Calu3 (cell line): Measurements from ENCODE around the gene FA2H. TPM values are rescaled to one million over a fixed set of nuclear protein-coding genes. Genes with fewer than 3 reads are reported as not detected.

ENCODE experiments used
- BruUV-seq: library from RNA; stranded (reverse); fragments of 400-500 nt; replicated peaks from 2 replicates; lab custom pipeline; 2021; lab: Mats Ljungman, UMichigan
- CTCF ChIA-PET: fragments of 300-600 bp; sonication (Branson Sonifier 250); formaldehyde crosslinking; loops from one replicate; lab custom pipeline; 2022; ENCODE audit warnings: antibody characterized with exemption; lab: Charles Lee
- DNase-seq: peaks from one replicate; pipeline ENCODE4 v3.0.0; 2022
- H3K27ac Mint-ChIP-seq: one replicate; pipeline ENCODE4 v1.8.0; 2022; ENCODE audit warnings: mixed read lengths; ENCODE audit not compliant: unreplicated experiment
- H3K27me3 Mint-ChIP-seq: one replicate; pipeline ENCODE4 v1.8.0; 2022; ENCODE audit warnings: mixed read lengths; ENCODE audit not compliant: unreplicated experiment
- H3K36me3 Mint-ChIP-seq: one replicate; pipeline ENCODE4 v1.8.0; 2022; ENCODE audit warnings: mild to moderate bottlenecking, moderate library complexity, mixed read lengths; ENCODE audit not compliant: insufficient read depth, unreplicated experiment
- H3K4me1 Mint-ChIP-seq: one replicate; pipeline ENCODE4 v1.8.0; 2022; ENCODE audit warnings: mild to moderate bottlenecking, low read depth, mixed read lengths; ENCODE audit not compliant: unreplicated experiment
- H3K4me3 Mint-ChIP-seq: one replicate; pipeline ENCODE4 v1.8.0; 2022; ENCODE audit warnings: mild to moderate bottlenecking, low read depth, moderate library complexity, mixed read lengths; ENCODE audit not compliant: unreplicated experiment
- H3K9me3 Mint-ChIP-seq: one replicate; pipeline ENCODE4 v1.8.0; 2022; ENCODE audit warnings: low read depth, mixed read lengths; ENCODE audit not compliant: unreplicated experiment
- CTCF ChIP-seq: fragments of 200-600 bp; IDR thresholded peaks from one replicate; pipeline ENCODE4 v1.8.0; 2022; ENCODE audit warnings: antibody characterized with exemption; ENCODE audit not compliant: unreplicated experiment
- intact Hi-C: fragments of 100-400 bp; cut with micrococcal nuclease; formaldehyde crosslinking; loops from one replicate; pipeline ENCODE4 v1.10.0; 2022; ENCODE audit not compliant: unreplicated experiment
- total RNA-seq: library from RNA; stranded (reverse); gene quantifications from 2 replicates; pipeline ENCODE4 v1.2.3, GENCODE V29; 2022

FA2H gene
- total RNA-seq, 1 experiment from 2014 or later, result 74.2 TPM

- CTCF ChIA-PET, result interaction anchor here (0.7 to 1.8 kb wide), 4 partner anchors 12 to 366 kb away, joined by 3 to 10 read pairs (median 3); partner anchors contain the start of gene FA2H
- H3K9me3 Mint-ChIP-seq, result no peaks in the 10 kb centered on the region
- intact Hi-C loops, result loop anchor here (1.0 kb wide), 1 partner anchor 17 kb away; no protein-coding TSS in a partner anchor
- TF ChIP-seq CTCF, result no peak
- H3K4me1 Mint-ChIP-seq, result peaks cover 71% of the 10 kb centered on the region
- peak overlapping the region; percentile 60 for H3K4me3 Mint-ChIP-seq
- DNase-seq, result no peak
- peaks cover 60% of the 10 kb centered on the region for H3K36me3 Mint-ChIP-seq
- TSS peak; percentile 90 for BruUV-seq
- no peaks in the 10 kb centered on the region for H3K27me3 Mint-ChIP-seq
- H3K27ac Mint-ChIP-seq, result peak overlapping the region; percentile 96
These were observed 31.5 kb downstream of the FA2H start for GRCh38 chr16:74743045-74743667.

- Mint-ChIP-seq H3K4me1 (peaks cover 74% of the 10 kb centered on the region), H3K9me3 (no peaks in the 10 kb centered on the region), H3K27me3 (no peaks in the 10 kb centered on the region), H3K4me3 (peak overlapping the region; percentile 41), H3K27ac (peak overlapping the region; percentile 96), H3K36me3 (peaks cover 67% of the 10 kb centered on the region)
- no TSS peak for BruUV-seq
- CTCF ChIA-PET, result interaction anchor here (0.7 to 2.2 kb wide), 3 partner anchors 15 to 42 kb away, joined by 3 to 9 read pairs (median 3); partner anchors contain the start of genes FA2H and MLKL
- no peak for DNase-seq
- intact Hi-C loops, result no loop called here
- no peak for TF ChIP-seq CTCF
These were observed 32.6 kb downstream of the FA2H start for GRCh38 chr16:74742051-74742481.

GRCh38 chr16:74740795-74741304 is 33.8 kb downstream of the FA2H start:
- intact Hi-C loops, result no loop called here
- TF ChIP-seq CTCF, result no peak
- Mint-ChIP-seq H3K4me1 (peaks cover 71% of the 10 kb centered on the region), H3K27me3 (no peaks in the 10 kb centered on the region), H3K27ac (peak overlapping the region; percentile 96), H3K36me3 (peaks cover 67% of the 10 kb centered on the region), H3K9me3 (no peaks in the 10 kb centered on the region), H3K4me3 (peak overlapping the region; percentile 35)
- no TSS peak for BruUV-seq
- CTCF ChIA-PET, result interaction anchor here (0.6 to 2.2 kb wide), 6 partner anchors 9 to 34 kb away, joined by 3 to 9 read pairs (median 3); partner anchors contain the start of gene FA2H
- peak; percentile 95 for DNase-seq

GRCh38 chr16:74739275-74739674 is 35.3 kb downstream of the FA2H start:
- H3K4me1 Mint-ChIP-seq, result peaks cover 64% of the 10 kb centered on the region
- no peak overlapping the region for H3K4me3 Mint-ChIP-seq
- no peak for DNase-seq
- intact Hi-C loops, result no loop called here
- peaks cover 68% of the 10 kb centered on the region for H3K36me3 Mint-ChIP-seq
- H3K27ac Mint-ChIP-seq, result peak overlapping the region; percentile 96
- BruUV-seq, result no TSS peak
- no peaks in the 10 kb centered on the region for H3K9me3 Mint-ChIP-seq
- no peaks in the 10 kb centered on the region for H3K27me3 Mint-ChIP-seq
- CTCF ChIA-PET, result interaction anchor here (1.5 kb wide), 1 partner anchor 123 kb away, joined by 3 read pairs; no protein-coding TSS in a partner anchor
- TF ChIP-seq CTCF, result no peak
